NT2/D1 (cell line): Measurements from ENCODE around the gene HES7.
"Not testable (repeated sequence)": the region's sequence is repeated elsewhere in the genome, so short reads cannot be mapped to it uniquely, and the experiment has no call there.

Source experiments
- DNase-seq: peaks from one replicate; pipeline ENCODE4 v3.0.0-alpha.2; 2011; ENCODE audit warnings: low read depth, low spot score
- H3K27me3 ChIP-seq: 2 replicates; pipeline ENCODE4 v1.6.0; 2011; ENCODE audit warnings: mild to moderate bottlenecking; ENCODE audit not compliant: insufficient read length, insufficient read depth
- H3K36me3 ChIP-seq: 2 replicates; pipeline ENCODE4 v1.6.1; 2011; ENCODE audit warnings: mild to moderate bottlenecking, low read length, mixed read lengths; ENCODE audit not compliant: insufficient read depth, insufficient read length
- H3K4me1 ChIP-seq: 2 replicates; pipeline ENCODE4 v1.5.1; 2011; ENCODE audit not compliant: insufficient read depth, insufficient read length
- H3K4me3 ChIP-seq: 2 replicates; pipeline ENCODE4 v1.5.1; 2011; ENCODE audit warnings: low read depth; ENCODE audit not compliant: insufficient read length
- H3K9ac ChIP-seq: 2 replicates; pipeline ENCODE4 v1.6.0; 2011; ENCODE audit warnings: low read depth; ENCODE audit not compliant: insufficient read length
- H3K9me3 ChIP-seq: 2 replicates; pipeline ENCODE4 v1.5.1; 2011; ENCODE audit warnings: mild to moderate bottlenecking, low read length; ENCODE audit not compliant: insufficient read depth
- SUZ12 ChIP-seq: IDR thresholded peaks from 2 replicates; pipeline ENCODE4 v1.6.1; 2011; ENCODE audit not compliant: insufficient read length, insufficient read depth; ENCODE audit errors: extremely low read depth
- YY1 ChIP-seq: IDR thresholded peaks from 2 replicates; pipeline ENCODE4 v1.6.1; 2011; ENCODE audit not compliant: insufficient read length, insufficient read depth
- ZNF274 ChIP-seq: IDR thresholded peaks from 2 replicates; pipeline ENCODE4 v1.6.1; 2011; ENCODE audit warnings: mild to moderate bottlenecking, low read depth, low read length

Gene HES7

GRCh38 chr17:8087075-8087951, 36.6 kb downstream of the HES7 start, which contains the start of gene ALOX12B:
Gene ALOX12B, minus strand, starts transcription at chr17:8087716. Its CDS starts 274 bp downstream, at chr17:8087442.
- H3K9ac ChIP-seq = no peak within 1 kb of the TSS
- no peaks in the 10 kb centered on the region for H3K27me3 ChIP-seq
- DNase-seq = no peak
- no peaks in the 10 kb centered on the region for H3K9me3 ChIP-seq
- no peaks in the 10 kb centered on the region for H3K36me3 ChIP-seq
- TF ChIP-seq ZNF274 (no peak), SUZ12 (no peak), YY1 (no peak)
- no peaks in the 10 kb centered on the region for H3K4me1 ChIP-seq
- H3K4me3 ChIP-seq = no peak within 1 kb of the TSS

- DNase-seq = no peak
- Histone ChIP-seq H3K4me1 (no peaks in the 10 kb centered on the region), H3K27me3 (peaks cover 6% of the 10 kb centered on the region), H3K9ac (no peak overlapping the region), H3K36me3 (no peaks in the 10 kb centered on the region), H3K9me3 (no peaks in the 10 kb centered on the region), H3K4me3 (no peak overlapping the region)
- no peak for TF ChIP-seq ZNF274
- no peak for TF ChIP-seq YY1
- no peak for TF ChIP-seq SUZ12
These were observed 39.7 kb downstream of the HES7 start for GRCh38 chr17:8084250-8084649.

GRCh38 chr17:8082292-8082691, 41.6 kb downstream of the HES7 start:
- Histone ChIP-seq H3K36me3 (no peaks in the 10 kb centered on the region), H3K9ac (no peak overlapping the region), H3K4me1 (no peaks in the 10 kb centered on the region), H3K4me3 (no peak overlapping the region), H3K27me3 (peaks cover 10% of the 10 kb centered on the region), H3K9me3 (no peaks in the 10 kb centered on the region; the same call in 1 of the 2 replicates)
- DNase-seq = no peak
- TF ChIP-seq SUZ12 = no peak
- TF ChIP-seq ZNF274 = no peak
- no peak for TF ChIP-seq YY1

- no peak overlapping the region for H3K4me3 ChIP-seq
- no peak overlapping the region for H3K9ac ChIP-seq
- H3K36me3 ChIP-seq = no peaks in the 10 kb centered on the region
- H3K9me3 ChIP-seq = no peaks in the 10 kb centered on the region; the same call in 1 of the 2 replicates
- no peaks in the 10 kb centered on the region for H3K4me1 ChIP-seq
- no peak for DNase-seq
- peaks cover 14% of the 10 kb centered on the region for H3K27me3 ChIP-seq
- TF ChIP-seq ZNF274 = no peak
- no peak for TF ChIP-seq YY1
- no peak for TF ChIP-seq SUZ12
These were observed 42.0 kb downstream of the HES7 start for GRCh38 chr17:8081876-8082275.

- Histone ChIP-seq H3K9ac (no peak overlapping the region), H3K4me3 (no peak overlapping the region), H3K27me3 (peaks cover 24% of the 10 kb centered on the region), H3K4me1 (no peaks in the 10 kb centered on the region), H3K36me3 (no peaks in the 10 kb centered on the region), H3K9me3 (no peaks in the 10 kb centered on the region; the same call in 1 of the 2 replicates)
- DNase-seq = no peak
- no peak for TF ChIP-seq YY1
- TF ChIP-seq ZNF274 = no peak
- no peak for TF ChIP-seq SUZ12
These were observed 43.1 kb downstream of the HES7 start for GRCh38 chr17:8080799-8081219.

- no peaks in the 10 kb centered on the region for H3K4me1 ChIP-seq
- H3K27me3 ChIP-seq = peaks cover 29% of the 10 kb centered on the region
- no peaks in the 10 kb centered on the region for H3K36me3 ChIP-seq
- H3K4me3 ChIP-seq = peak overlapping the region; percentile 83
- no peak for TF ChIP-seq ZNF274
- no peak for TF ChIP-seq YY1
- TF ChIP-seq SUZ12 = no peak
- H3K9ac ChIP-seq = peak overlapping the region; percentile 74
- no peak for DNase-seq
- no peaks in the 10 kb centered on the region; the same call in 1 of the 2 replicates for H3K9me3 ChIP-seq
These were observed 43.6 kb downstream of the HES7 start for GRCh38 chr17:8080208-8080798.

GRCh38 chr17:8079291-8080207, 44.4 kb downstream of the HES7 start:
- Histone ChIP-seq H3K9me3 (no peaks in the 10 kb centered on the region; the same call in 1 of the 2 replicates), H3K27me3 (peaks cover 37% of the 10 kb centered on the region), H3K4me3 (peak overlapping the region; percentile 83), H3K36me3 (no peaks in the 10 kb centered on the region), H3K4me1 (no peaks in the 10 kb centered on the region), H3K9ac (peak overlapping the region; percentile 74)
- no peak for TF ChIP-seq ZNF274
- no peak for TF ChIP-seq YY1
- TF ChIP-seq SUZ12 = no peak
- peak; percentile 52 for DNase-seq

- H3K27me3 ChIP-seq = peaks cover 53% of the 10 kb centered on the region
- DNase-seq, H3K9ac ChIP-seq, H3K36me3 ChIP-seq, H3K4me1 ChIP-seq, H3K4me3 ChIP-seq, H3K9me3 ChIP-seq: not testable (repeated sequence)
These were observed 46.0 kb downstream of the HES7 start for GRCh38 chr17:8077939-8078338.
